HUDEP-2 (cell line): ENCODE results near the gene ZFR2.

Experiments
- DNase-seq, 76 experiments: peaks; one replicate each; lab custom pipeline; 2025; ENCODE audit not compliant: unreplicated experiment in 76 of 76; lab: John Stamatoyannopoulos, UW

Gene ZFR2

DNA sequence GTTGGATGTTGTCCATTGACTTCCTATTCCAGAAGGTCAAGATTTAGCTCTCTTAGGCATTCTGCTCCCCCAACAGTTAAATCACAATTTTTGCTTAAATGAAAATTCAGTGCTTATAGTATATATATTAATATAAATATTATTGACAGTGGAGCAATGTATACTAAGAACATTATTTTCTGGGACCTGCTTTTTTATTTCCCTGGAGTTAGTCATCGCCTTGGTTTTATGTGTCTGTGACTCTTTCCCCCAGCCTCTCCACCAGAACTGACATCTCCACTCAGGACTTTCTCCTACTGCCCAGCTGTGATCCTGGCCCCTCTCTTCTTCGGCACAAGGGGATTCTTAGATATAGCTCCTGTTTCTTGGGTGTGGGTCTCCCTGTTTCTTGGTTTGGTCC lies 72.5 kb downstream of the ZFR2 start:
- DNase-seq, result no peak

DNA sequence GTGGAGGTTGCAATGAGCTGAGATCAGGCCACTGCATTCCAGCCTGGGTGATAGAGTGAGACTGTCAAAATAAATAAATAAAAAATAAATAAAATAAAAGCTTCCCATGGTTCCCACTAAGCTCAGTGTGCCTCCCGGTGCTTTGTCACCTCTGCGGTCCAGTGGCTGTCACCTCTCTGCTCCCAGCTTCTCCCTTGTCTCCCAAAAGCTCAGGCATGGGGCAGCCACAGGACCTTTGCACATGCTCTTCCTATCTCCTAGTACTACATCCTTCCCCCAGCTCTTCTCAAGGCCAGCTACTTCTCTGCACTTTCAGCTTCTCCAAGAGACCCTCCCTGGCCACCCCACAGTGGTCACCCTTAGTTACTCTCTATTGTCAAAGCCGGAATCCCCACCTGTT lies 75.0 kb downstream of the ZFR2 start:
- DNase-seq, result no peak

DNA sequence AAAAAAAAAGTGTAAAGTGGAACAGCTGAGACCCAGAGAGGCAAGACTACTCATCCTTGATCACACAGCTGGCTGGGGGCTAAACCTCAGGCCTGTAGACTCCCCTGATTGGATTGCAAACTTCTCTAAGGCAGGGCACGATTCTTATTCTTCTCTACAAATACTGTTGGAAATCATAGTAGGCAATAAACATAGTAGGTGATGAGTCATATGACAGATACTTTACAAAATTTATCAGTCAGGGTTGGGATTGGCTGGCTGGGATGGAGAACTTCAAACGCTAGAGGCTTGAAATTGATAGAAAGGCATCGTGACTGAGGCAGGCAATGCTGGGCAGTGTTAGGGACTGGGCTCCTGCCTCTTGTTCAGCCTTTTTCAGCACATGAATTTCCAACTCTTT lies 76.7 kb downstream of the ZFR2 start:
- DNase-seq, result no peak

DNA sequence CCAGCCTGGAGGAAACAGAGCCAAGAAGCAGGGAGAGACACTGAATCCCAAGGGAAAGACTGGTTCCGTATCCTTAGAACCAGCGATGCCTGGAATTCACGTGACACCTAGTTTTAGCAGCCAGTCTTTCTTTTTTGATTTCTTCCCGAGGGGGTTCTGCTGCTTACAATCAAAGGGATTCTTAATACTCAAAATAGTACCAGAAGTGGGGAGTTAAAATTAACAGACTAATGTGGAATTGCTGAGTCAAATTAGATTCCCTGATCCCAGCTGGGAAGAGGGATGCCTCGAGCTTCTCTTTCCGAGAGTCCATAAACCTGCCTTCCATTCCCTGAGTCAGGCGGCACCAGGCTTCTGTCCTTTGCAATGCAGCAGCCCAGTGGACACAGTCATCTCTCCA lies 77.9 kb downstream of the ZFR2 start:
- no peak for DNase-seq

DNA sequence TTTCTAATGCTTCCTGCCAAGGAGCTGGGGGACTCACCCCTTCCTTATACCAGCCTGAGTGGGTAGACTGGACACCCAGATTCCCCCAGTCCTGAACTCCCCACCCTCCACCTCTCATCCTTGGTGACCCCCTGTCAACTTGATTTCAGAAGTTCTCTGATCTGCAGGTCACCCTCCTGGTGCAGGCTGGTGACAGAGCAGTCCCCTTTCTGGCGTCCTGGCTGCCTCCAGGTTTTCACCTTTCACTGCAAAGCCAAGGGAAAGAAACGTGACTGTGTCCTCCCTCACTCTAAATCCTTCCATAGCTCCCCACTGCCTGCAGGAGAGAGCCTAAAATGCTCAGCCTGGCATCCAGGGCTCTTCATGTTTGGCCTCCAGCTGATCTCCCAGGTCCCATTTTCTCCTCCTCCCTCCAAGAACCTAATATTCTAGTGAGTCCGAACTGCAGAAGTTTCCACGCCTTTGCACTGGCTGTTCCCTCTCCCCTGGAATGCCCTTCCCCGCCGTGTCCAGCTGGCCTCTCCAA lies 78.6 kb downstream of the ZFR2 start:
- no peak for DNase-seq

DNA sequence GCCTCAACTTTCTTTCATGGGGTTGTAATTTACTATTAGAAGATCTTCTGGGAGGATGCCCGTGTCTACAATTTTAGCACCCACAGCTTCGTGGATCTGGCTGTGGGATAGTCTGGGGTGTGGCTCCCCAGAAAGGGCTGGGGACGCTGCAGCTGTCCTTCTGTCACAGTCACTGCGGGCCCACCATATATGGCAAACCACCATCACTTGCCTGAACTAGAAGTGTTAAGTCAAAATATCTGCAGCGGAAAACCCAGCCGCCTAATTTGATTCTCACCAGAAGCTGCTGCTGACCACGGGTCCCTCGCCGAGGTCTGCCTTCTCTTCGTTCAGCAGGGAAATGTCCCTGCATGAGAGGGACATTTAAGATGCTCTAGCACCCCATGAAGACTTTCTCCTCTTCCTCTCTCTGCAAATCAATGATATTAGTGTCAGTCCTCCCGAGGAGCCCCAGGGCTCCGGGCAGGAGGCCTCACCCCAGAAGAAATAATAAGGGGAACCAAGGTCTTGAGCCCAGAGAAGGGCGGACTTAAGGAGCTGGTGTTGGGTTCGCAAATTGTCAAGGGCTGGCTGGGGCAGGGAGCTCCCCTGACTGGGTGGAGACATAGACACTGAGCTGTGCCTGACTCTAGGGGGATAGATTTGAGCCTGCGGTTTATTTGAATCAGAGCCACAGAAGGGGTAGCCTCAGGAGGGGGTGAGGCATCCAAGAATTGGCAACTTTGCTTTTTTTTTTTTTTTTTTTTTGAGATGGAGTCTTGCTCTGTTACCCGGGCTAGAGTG lies 79.7 kb downstream of the ZFR2 start:
- no peak for DNase-seq

DNA sequence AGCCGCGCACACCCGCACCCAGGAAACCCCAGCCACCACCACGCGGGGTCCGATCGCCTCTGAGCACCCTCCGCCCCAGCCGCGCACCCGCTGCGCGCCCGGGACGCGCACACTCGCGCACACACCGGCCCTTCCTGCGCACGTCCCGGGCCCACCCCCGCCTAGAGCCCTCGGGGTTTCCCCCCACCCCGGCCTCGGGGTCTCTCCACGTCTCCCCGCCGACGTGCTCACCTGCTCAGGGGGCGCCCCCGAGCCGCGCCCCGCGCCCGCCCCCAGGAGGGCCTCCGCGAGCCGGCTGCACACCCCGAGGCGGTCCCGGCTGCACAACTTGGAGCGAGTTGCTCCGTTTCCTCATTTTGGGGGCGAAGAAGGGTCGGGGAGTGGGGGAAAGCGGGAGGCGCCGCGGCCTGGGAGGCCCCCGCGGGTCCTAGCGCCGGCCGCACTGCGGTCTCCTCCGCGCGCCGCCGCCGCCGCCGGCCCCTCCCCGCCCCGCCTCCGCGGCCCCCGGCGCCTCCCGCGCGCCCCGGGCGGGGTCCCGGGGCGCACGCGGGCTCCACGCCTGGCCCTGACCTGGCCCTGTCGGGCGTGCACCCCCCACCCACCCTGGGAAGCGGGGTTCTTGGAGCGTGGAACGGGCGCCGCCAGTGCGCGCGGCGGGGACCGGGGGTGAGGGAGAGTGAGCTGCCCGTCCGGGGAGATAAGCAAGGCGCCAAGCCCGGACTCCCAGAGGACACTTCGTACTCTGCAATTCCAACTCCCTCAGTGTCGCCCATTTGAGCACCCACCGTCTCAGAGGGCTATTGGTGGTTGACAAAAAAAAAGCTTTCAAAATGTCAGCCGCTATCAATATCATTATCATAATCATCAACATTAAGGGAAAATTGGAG lies 82.7 kb downstream of the ZFR2 start, which contains the start of gene MATK:
MATK (minus strand) TSS at position 444 of the 887 bp plus-strand sequence. CDS start 1,246 bp downstream, outside the sequence.
- no peak for DNase-seq

DNA sequence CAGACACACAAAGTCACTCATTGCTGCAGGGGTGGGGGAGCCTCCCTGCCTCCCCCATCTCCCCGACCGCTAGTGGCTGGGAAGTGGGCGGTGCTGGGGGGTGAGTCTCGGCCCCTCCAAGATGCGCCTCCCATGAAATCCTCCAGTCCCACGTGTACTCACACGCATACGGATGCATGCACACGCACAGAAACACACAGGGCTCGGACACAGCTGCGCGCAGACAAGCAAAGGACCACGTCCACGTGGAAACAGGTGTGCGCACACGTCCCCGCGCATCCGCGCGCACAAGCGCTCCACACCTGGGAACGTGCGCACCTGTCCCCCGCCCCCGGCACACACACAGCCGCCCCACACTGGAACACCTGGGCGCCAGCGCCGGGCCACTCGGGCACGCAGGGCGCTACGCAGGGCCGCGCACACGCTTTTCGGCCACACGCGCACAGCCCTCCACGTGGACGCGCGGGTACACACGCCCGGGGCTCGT lies 83.3 kb downstream of the ZFR2 start:
- DNase-seq, result no peak

DNA sequence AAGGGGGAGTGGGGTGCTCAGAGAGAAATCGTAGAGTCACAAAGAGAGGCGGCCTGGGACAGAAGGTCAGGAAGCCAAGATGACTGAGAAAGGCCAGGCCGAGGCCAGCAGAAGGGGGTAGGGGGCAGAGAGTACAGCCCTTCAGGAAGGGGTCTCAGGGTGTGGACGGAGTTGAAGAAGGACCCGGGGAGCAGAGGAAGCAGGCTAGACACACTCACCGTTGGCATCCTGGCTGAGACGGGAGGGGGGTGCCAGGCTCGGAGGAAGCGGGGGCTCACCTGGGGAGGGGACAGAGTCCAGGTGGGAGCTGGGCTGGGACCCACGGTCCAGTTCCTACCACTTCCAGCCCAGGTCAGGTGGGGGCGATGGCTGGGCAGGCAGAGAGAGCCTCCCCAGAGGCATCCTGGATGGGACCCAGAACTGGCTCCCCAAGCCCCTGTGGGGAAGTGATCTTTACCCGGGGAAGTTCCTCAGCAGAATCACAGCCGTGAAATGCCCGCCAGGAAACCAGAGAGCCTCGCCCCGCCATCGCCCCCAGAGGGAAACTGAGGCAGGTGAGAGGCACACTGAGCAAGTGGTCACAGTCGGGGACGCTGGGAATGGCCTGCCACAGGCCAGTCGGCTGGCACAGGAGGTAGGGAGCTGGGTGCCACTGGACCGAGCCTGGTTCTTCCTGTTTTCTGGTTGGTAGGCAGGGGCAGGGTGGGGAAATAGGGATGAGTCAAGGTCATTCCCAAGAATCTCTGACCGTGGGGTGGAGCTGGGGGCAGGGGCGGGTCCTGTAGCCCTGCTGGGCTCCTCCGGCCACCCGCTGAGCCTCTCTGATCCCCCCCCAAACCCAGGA lies 84.0 kb downstream of the ZFR2 start:
- DNase-seq, result no peak

DNA sequence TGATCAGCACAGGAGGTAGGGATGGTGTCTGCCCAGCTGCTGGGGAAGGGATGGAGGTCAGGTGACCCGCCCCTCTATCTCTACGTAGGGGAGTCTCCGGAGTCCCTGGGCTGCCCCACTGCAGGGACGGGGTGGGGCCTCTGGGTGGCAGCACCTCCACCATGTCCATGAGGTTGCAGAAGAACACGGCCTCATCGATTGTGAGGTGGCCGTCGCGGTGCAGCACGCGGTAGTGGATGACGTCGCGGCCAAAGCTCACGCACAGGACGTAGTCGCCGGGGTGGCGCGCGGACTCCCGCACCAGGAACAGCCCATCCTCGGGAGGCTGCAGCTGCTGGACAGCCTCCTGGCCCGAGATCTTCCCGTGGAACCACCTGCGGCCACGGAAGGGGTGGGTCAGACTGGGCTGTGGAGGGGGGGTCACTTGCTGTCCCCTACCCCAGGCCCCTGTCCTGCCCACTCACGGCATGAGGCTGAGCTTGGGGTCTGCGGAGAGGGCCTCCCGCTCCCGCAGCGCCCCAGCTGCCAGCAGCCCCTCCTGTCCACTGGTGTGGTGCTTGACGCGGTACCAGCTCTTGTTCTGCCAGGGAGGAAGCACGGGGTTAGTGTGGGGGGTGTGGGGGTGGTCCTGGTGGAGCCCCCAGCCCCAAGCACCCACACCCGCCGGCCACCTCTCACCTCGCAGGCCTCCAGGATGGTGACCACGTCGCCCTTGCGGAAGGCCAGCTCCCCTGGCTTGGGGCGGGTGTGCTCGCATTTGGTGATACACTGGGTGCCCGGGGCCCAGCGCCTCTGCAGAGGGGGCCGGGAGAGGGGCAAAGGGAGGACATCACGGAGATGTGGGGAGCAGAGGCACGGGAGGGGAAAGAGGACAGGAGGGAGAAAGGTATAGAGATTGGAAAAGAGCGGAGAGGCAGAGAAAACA lies 84.9 kb downstream of the ZFR2 start:
- DNase-seq, result peak in 20 of 76 experiments; percentile 7 to 50 (median 24)

DNA sequence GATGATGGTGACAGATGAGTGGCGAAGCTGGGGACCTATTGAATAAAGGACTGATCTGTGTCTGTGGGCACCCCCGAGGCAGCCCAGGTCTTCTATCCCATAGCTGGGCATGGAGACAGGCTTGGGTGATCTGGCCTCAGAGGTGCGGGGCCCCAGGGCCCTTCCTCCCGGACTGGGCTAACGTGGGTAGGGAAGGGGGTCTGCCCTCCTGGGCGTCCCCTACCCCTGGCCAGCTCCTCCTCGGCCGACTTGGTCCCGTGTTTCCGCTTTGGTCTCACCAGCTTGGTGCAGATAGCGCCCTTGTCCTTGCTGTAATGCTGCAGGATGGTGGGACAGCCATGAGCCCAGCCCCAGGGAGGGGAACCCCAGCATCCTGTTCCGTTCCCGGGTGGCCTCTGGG lies 85.9 kb downstream of the ZFR2 start:
- DNase-seq, result no peak

DNA sequence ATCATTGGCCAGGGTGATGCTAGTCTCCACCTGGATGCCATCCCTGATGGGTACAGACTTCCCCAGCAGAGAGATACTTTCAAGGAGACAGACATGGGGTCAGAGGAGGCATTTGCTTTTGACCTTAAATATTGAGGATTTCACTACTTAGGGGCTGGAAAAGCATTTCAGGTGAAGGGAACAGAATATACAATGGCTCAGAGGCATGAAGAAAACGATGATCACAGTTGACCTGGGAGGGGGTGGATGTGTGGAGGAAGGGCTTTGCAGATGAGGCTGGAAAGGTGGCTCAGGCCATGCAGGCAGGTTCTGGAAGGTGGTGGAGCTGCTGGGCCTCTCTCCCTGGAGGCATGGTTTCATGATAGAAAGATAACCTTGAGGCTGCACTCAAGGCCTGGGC lies 86.5 kb downstream of the ZFR2 start:
- no peak for DNase-seq

DNA sequence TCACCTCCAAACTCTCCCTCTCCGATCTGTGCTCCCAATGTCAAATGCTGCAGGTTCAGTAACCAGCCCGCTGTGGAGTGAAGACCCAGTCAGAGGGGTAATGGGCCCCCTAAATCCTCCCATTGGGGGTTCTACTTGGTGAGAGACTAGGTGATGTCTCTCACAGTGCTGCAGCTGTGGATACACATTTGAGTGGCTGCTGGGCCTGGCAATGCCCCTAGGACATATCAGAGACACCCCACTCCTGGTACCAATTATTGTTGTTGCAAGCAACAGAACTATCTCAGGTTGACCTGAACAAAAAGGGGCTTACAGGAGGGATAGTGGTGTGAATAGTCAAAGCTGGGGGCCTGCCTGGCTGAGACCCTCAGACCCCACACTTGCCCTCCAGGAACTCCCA lies 87.2 kb downstream of the ZFR2 start:
- no peak for DNase-seq

DNA sequence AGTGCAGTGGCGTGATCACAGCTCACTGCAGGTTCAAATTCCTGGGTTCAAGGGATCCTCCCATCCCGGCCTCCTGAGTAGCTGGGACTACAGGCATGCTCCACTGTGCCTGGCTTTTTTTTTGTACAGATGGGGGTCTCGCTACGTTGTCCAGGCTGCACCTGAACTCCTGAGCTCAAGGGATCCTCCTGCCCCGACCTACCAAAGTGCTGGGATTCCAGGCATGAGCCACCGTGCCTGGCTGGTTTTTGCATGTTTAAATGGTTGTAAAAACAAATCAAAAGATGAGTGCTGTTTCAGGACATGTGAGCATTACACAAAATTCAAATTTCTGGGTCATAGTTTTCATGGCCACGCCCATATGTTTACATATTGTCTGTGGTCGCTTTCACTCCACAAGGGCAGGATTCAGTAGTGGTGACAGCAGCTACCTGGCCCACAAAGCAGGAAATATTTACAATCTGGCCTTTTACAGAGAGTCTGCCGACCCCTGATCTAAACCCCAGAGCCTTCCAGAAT lies 88.0 kb downstream of the ZFR2 start:
- DNase-seq, result no peak

DNA sequence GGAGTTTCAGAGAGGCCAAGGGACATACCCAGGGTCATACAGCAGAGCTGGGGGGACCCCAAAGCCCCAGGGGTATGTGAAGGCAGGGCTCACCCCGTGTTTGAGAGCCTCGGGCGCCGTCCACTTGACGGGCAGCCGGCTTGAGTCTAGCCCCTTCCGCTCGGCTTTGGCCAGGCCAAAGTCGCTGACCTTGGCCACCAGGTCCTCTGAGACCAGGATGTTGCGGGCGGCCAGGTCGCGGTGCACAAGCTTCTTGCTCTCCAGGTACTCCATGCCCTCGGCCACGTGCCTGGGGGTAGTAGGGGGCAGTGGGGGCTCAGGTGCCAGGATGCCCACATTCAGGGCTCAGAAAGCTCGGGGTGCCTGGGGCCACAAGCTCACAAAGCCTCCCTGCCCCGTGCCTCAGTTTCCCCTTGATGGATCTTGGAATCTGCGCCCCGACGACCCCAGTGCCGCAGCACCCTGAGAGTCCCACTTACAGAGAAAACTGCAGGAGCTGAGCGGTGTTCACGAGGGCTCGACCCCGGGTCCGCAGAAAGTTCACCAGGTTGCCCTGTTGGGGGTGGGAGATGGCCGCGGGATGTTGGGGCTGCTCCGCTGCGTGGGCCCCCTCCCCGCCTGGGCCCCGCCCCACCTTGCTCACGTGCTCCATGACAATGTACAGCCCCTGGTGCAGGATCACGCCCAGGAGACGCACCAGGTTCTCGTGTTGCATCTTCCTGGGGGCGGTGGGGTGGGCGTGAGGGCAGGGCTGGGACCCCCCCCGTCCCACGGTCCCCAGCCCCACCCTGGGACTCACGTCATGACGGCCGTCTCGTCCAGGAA lies 89.7 kb downstream of the ZFR2 start:
- DNase-seq, result no peak

DNA sequence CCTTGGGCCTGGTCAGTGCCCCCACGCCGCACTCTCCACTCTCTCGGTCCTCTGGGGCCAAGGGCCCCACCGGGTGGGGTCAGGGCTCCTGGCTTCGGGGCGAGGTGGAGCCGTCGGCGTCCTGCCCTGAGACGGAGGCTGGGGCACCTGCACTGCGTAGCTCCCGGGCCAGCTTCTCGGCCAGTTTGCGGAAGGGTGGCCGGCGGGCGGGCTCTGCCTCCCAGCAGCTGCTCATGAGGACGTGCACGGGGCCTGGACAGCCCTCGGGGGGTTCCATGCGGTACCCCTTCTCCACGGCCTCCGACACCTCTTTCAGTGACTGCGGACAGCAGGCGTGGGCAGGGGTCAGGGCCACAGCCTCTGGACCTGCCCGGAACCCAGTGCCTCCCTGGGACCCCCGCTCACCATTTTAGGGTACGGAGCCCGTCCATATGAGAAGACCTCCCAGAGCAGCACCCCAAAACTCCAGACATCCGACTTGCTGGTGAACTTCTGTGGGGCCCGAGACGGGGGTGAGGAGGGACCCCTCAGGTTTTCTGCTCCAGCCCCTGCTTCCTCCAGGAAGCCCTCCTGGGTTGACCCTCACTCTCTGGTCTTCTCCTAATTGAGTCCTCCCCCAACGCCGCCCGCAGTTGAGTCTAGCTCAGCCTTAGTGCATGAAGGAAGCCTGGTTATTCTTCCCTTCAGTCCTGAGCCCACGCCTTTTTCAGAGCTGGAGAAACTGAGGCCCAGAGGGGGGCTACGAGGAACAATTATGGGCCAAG lies 90.6 kb downstream of the ZFR2 start:
- no peak for DNase-seq

DNA sequence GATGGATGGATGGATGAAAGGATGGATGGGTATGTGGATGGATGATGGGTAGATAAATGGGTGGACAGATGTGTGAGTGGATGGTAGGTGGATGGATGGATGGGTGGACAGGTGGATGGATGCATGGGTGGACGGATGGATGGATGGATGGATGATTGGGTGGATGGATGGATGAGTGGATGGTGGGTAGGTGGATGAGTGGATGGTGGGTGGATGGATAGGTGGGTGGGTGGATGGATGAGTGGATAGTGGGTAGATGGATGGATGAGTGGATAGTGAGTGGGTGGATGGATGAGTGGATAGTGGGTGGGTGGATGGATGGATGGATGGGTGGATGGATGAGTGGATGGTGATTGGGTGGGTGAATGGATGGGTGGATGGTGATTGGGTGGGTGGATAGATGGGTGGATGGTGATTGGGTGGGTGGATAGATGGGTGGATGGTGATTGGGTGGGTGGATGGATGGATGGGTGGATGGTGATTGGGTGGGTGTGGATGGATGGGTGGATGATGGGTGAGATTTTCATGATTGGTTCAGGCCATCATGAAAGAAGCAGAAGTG lies 92.3 kb downstream of the ZFR2 start:
- no peak for DNase-seq
